Renal pelvis (tissue), 4 donors: ENCODE measurements around the gene CLEC4E. TPM values are rescaled to one million over a fixed set of nuclear protein-coding genes. Genes with fewer than 3 reads are reported as not detected.
"Not testable (repeated sequence)": the region's sequence is repeated elsewhere in the genome, so short reads cannot be mapped to it uniquely, and the experiment has no call there.

ENCODE experiments used
- DNase-seq: peaks from one replicate; pipeline ENCODE4 v3.0.0-alpha.2; 2013
- polyA plus RNA-seq, 3 donors: library from polyadenylated mRNA; unstranded; fragments of 120-200 nt; gene quantifications; one replicate each; pipeline ENCODE4 v1.2.1, GENCODE V29; 2013; ENCODE audit not compliant: insufficient read length in 3 of 3

Gene CLEC4E
- polyA plus RNA-seq, 3 donors = 1.1 to 2.1 (median 2.0) TPM

DNA sequence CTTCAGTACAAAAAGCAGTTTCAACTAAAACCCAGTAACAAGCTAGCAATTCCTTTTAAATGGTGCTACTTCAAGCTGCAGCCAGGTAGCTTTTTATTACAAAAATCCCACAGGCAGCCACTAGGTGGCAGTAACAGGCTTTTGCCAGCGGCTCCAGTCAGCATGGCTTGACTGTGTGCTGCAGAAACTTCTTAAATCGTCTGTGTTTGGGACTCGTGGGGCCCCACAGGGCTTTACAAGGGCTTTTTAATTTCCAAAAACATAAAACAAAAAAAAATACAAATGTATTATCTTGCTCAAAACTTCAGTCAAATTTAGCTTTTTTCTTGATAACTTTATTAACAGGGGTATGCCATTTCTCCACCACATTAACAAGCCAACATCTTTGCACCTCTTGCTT lies 3.6 kb upstream of the CLEC4E start:
- peak; percentile 60 for DNase-seq

DNA sequence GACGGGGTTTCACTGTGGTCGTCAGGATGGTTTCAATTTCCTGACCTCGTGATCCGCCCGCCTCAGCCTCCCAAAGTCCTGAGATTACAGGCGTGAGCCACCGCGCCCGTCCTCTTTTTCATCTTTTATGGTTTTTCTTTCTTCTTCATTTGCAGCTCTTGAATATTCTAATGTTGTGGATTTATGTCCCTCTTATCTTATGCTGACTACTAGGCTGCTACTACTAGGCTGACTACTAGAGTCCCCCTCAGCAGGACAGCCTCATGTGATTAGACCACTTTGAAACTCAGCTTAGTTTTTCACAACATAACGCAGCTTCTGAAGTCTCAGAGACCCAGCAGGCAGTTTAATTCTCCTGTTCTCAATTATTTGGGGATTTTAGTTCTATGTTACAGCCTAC lies 857 bp upstream of the CLEC4E start:
- DNase-seq = no peak

DNA sequence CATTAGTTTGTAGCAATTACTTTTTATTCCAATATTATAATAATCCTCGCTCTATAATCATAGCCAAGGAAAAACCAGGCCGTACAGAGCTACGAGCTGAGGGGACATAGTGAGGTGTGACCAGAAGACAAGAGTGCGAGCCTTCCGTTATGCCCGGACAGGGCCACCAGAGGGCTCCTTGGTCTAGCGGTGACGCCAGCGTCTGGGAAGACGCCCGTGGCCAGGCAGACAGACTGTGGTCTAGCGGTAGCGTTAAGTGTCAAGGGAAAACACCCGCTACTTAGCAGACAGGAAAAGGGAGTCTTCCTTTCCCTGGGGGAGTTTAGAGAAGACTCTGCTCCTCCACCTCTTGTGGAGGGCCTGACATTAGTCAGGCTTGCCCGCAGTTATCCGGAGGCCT lies 2.9 kb downstream of the CLEC4E start:
- not testable (repeated sequence) for DNase-seq

DNA sequence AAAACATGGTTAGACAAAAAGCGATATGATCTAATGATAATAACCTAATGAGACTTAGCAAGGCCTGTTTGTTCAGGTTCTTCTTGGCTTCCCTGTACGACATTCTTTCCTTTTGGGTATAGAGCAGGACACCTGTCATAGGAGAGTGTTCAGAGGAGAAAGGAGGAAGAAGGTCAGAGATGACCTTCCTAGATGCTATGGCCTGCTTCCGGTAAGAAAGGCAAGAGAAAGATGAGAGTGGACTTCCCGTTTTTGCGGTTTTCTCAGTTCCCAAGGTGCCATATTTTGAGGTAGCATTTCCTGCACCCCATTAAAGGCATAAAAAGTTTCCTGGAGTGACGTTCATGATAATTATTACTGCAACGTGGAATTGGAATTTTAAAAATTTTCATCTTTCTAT lies 8.7 kb downstream of the CLEC4E start:
- DNase-seq = no peak

DNA sequence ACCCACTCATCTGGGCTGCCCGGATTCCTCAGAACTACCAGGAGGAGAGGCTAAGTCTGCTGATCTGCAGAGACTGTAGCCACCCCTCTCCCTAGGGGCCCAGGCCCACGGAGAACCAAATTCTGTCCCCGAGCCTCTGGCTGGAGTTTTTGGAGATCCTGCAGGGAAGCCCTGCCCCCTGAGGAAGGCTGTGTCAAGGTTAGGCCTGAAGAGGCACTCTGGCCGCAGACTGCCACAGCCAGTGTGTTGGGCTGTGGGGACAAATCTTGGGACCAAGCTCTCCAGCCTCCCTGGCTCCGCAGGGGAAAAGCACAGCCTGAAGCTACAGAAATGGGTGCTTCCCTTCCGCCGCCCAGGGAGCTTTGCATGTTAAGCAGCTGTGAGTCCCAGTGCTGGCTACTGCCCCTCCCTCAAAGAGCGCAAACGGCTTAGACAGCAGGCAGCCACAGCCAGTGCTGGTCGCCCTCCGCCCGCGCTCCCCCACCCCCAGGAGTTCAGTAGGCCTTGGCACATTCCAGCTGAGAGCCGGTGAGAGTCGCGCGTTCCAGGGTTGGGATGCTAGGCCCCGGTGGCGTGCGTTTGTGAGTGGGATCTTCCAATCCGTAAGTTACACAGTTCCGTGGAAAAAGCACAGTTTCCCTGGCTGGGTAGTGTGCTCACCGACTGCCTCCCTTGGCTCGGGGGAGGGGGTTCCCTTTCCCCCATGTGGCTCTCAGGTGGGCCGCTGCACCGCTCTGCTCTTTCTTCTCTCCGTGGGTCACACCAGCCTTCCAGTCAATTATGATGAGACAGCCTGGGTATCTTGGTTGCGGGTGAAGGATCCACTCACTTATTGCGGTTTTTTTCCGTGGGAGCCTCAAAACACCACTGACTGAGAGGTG lies 13.2 kb downstream of the CLEC4E start:
- DNase-seq = no peak

DNA sequence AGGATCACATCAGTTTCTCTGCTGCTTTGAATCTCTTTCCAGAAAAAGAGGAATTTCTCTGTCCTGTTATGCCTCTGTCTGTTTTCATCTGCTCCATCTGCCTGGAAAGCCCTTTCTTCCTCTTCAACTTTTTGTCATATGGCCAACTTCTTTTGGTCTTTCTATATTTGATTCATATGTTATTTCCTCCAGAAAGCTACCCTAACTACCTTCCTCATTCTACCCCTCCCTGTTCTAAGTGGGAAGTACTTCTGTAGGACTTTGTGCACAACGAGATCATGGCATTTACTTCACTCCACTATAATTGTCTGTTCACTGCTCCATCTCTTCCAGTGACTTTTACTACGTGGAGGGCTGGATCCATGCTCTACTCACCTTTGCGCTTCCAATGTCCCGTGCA lies 21.5 kb downstream of the CLEC4E start:
- DNase-seq = no peak

DNA sequence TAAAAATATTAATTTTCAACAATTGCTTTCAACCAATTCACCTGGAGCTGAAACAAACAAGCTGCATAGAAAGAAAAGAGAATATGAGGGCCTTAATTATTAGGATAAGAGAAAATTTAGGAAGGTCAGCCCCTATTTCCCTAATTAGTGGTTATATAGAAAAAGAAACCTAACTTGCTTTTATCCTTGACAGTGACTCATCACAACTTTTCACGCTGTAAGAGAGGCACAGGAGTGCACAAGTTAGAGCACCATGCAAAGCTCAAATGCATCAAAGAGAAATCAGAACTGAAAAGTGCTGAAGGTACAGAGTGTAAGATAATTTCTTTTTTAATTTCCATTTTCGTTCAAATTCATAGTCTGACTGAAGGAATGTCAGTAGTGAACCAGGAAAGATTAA lies 22.7 kb downstream of the CLEC4E start:
- no peak for DNase-seq

DNA sequence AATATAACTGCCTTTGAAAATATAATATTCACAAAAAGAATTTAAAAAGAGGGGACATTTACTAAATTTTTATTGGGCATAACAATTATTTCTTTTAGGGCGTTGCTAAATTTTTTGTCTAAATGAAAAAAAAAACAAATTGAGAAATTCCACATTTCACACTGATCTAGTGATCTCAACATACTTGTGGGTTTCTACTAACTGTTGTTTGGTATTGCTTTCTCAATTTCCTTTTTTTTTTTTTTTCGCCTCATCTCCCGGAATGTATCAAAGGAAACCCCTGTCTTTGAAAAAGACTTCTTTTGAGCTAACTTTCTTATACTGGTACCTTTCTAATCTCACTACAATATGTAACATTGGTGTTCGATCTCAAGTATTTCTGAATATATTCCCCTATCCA lies 27.4 kb downstream of the CLEC4E start, which contains the start of gene CLEC4D:
Gene CLEC4D, plus strand, starts transcription at position 248 of the 400 bp plus-strand sequence. CDS start 230 bp downstream, outside the sequence.
- DNase-seq = no peak

DNA sequence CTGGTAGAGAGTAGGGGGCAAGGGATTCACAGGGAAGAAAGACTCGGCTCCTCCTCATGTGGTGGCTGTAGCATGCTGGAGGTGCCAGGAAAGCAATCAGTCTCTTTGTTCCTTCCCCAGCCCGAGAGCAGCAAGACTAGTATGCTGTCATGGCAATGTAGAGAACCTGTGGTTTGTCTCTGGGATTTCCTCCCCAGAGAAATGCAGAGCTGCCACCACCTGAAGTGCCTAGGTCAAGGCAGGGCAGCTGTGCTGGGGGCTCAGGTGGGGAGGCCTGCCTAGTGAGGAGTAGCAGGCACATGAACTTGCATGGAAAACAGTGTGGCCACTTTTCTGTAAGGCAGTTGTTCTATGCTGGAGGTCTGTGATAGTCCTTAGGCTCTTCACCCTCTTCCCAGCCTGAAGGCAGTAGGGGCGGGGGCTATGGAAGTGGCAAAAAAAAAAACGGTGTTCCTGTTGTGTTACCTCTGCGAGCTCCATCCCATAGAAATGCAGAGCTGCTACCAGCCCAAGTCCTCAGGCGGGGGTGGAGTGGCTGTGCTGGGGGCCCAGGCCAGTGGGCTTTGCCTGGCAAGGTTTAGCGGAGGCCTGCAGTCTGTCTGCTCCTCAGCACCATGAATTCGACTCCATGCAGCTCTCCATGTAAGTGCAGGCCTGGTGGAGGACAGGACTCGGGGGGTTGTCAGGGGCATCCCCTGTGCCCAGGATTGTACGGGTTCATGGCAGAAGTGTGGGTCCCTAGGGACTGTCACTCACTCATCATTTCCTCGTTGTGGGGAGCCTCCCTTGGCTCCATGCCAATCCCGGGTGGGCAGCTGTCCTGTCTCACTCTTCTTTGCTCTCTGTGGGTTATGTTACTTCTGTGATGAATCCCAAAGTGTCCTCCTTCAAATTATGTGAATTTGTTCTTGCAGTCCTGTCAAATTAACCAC lies 31.5 kb downstream of the CLEC4E start:
- DNase-seq = no peak

DNA sequence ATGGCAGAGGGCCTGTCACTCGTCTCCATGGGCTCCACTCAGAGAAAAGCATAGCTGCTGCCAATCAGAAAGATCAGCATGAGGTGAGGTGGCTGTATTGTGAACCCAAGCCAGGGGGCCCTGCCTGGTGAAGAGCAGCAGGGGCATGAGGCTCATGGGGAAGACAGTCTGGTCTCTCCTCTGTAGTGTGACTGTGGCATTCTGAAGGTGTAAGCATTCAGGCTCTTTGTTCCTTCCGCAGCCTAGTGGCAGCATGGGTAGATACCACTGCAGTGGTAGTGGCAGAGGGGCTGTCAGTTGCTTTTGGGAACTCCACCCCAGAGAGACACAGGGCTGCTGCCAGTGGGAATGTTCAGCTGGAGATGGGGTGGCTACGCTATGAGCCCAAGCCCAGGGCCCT lies 32.5 kb downstream of the CLEC4E start:
- DNase-seq = no peak

DNA sequence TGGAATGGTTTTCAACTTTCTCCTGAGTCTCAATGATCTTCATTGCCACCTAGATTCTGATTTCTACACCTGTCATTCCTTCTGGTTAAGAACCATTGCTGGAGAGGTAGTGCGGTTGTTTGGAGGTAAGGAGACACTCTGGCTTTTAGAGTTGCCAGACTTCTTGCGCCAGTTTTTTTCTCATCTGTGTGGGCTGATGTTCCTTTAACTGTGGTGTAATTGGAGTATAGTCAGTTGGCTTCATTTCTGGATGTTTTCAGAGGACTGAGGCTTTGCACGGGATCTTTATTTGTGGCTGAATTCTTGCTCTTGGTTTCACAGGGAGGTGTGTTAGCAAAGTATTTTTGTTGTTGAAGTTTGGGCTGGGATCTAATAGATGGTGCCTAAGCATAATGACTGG lies 33.1 kb downstream of the CLEC4E start:
- DNase-seq = no peak

DNA sequence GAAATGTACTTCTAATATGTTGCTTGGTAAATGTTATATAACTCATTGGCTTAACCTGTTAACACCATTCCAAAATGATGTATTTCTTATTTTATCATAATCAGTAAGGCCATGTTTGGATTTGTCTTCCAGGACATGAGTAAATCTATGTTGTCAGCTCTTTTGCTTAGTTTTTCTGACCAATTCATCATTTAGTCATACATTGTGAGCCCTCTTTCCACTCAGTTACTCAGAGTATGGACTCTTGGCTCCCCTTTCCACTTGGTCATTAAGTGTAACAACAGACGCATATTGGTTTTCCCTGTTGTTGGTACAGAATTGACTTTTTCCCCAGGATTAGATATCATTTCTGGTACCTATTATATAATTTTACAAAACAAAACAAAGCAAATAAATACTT lies 36.4 kb downstream of the CLEC4E start:
- DNase-seq = no peak

DNA sequence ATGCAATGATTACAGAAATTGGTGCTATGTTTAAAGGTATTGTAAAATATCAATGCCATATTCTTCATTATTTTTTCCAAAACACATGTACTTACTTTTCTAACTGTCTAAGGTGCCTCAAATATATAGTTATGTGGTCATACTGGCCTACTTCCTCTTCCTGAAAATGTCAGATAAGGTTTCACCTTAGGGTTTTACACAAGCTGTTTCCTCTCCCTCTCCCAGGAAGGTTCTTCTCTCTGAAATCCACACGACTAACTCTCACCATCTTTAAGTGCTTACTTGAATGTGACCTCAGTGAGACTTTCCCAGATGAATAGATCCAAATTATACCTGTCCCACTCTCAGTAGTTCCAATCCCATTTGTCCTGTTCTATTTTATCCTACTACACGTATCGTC lies 39.0 kb downstream of the CLEC4E start:
- DNase-seq = no peak

DNA sequence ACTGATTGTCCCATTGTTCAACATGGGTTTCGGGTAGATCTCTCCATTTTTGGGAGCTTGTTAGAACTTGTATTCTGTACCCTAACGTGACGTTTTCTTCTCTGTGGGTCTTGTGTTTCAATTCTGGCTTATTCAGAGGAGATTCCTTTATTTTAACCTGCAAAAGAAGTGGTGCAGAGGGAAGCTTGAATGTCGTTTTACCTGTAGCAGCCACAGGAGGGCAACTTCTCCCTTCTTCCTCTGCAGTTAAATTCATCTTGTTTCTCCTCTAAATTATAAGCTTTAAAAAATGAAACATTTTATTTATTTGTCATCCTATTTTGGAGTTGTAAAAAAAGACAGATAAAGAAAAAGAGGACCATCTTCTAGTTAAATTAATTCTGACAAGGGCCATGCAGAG lies 41.1 kb downstream of the CLEC4E start:
- no peak for DNase-seq

DNA sequence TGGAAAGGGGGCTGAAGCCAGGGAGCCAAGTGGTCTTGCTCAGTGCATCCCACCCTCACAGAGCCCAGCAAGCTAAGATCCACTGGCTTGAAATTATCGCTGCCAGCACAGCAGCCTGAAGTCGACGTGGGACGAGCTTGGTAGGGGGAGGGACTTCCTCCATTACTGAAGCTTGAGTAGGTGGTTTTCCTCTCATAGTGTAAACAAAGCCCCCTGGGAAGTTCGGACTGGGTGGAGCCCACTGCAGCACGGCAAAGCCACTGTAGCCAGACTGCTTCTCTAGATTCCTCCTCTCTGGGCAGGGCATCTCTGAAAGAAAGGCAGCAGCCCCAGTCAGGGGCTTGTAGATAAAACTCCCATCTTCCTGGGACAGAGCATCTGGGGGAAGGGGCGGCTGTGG lies 44.6 kb downstream of the CLEC4E start:
- DNase-seq = not testable (repeated sequence)

DNA sequence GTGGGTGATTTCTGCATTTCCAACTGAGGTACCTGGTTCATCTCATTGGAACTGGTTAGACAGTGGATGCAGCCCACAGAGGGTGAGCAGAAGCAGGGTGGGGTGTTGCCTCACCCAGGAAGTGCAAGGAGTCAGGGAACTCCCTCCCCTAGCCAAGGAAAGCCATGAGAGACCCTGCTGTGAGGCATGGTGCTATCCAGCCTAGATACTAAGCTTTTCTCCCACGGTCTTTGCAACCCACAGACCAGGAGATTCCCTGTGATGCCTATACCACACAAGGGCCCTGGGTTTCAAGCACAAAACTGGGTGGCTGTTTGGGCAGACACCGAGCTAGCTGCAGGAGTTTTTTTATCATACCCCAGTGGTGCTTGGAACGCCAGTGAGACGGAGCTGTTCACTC lies 45.0 kb downstream of the CLEC4E start:
- DNase-seq = not testable (repeated sequence)

DNA sequence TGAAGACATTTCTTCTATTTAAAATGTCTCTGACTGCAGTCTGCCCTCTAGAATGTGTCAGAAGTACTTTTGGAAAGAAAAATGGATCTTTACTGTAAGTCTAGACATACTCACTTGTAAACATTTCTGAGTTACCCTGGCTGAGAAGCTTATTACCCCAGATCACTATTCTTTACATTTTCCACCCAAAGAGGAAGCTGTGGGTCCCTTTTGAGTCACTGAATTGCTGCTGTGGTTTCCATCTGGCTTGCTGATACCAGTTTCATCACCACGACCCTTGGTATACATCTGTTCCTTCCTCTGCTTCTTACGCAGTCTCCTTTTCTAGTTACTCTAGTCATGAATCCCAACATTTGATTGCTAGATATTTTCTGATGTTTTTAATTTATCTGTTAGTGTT lies 47.6 kb downstream of the CLEC4E start:
- DNase-seq = no peak

DNA sequence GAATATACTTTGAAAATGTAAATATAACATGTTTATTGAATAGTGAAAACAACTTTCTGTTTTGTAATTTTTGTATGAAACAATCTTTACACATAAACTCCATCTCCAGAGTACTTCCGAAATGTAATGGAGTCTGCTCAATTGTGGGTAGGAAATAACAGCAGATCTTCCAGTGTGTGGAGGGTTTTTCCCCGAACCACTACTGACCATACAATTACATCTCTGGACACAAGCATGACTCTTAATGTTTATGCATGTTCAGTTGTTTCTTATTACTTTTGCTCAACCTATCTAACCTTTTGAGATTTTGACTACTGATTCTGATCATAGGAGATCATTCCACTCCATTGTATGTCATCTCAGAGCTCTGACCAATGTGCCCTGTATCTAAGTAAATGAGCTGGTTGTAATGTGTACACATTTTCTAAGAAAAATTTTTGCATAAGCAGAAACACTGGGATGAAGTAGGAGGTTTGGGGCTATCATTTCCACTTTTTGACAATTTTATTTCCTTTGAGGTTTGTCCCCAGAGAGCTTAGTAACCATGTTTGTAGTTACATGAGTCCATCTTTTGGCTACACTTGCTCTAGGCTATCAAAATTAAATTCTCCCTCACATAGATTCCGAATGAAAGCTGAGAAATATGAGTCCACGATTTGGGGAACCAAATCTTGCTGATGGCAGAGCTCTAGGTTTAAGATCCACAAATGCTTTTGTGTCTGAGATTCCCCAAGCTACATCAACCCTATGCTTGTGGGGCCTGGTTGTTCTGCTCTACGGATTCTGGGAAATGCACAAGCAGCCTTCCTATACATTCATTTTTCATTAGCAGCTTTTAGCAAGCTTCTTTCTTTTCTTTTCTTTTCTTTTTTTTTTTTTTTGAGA lies 48.8 kb downstream of the CLEC4E start:
- DNase-seq = no peak
